Small intestine (tissue), 7 donors: ENCODE results near the gene SERTAD3. TPM values are rescaled to one million over a fixed set of nuclear protein-coding genes. Genes with fewer than 3 reads are reported as not detected.

Experiments
- DNase-seq, 2 donors: peaks; one replicate each; pipeline versions ENCODE4 v3.0.0 to v3.0.0-alpha.2; 2013
- FAIRE-seq: peaks from 2 replicates; lab custom pipeline; 2012; peaks lifted over from hg19 to GRCh38; lab: Jason Lieb, UNC
- H3K27ac ChIP-seq, 3 donors: one replicate each; pipeline ENCODE4 v1.5.1; 2013; ENCODE audit warnings: low read length in 2 of 3, mild to moderate bottlenecking in 2 of 3, control low read depth in 1 of 3, inconsistent platforms in 1 of 3, low read depth in 1 of 3, moderate library complexity in 1 of 3
- H3K27me3 ChIP-seq, 3 donors: one replicate each; pipeline ENCODE4 v1.6.1; 2013; ENCODE audit warnings: low read length in 3 of 3, inconsistent platforms in 1 of 3; ENCODE audit not compliant: control insufficient read depth in 3 of 3, insufficient read depth in 3 of 3
- H3K36me3 ChIP-seq, 3 donors: one replicate each; pipeline ENCODE4 v1.6.1; 2013; ENCODE audit warnings: low read length in 3 of 3, inconsistent platforms in 1 of 3, low read depth in 1 of 3, mild to moderate bottlenecking in 1 of 3, moderate library complexity in 1 of 3; ENCODE audit not compliant: control insufficient read depth in 3 of 3, insufficient read depth in 2 of 3
- H3K4me1 ChIP-seq, 3 donors: one replicate each; pipeline ENCODE4 v1.6.1; 2013; ENCODE audit warnings: low read length in 2 of 3, inconsistent platforms in 1 of 3, low read depth in 1 of 3, mild to moderate bottlenecking in 1 of 3, moderate library complexity in 1 of 3; ENCODE audit not compliant: control insufficient read depth in 3 of 3, insufficient read depth in 2 of 3
- H3K4me3 ChIP-seq, 3 donors: one replicate each; pipeline ENCODE4 v1.5.1; 2013; ENCODE audit warnings: low read length in 3 of 3, control low read depth in 1 of 3, inconsistent platforms in 1 of 3, low read depth in 1 of 3, mild to moderate bottlenecking in 1 of 3, moderate library complexity in 1 of 3
- H3K9me3 ChIP-seq, 2 donors: one replicate each; pipeline ENCODE4 v1.6.1; 2013; ENCODE audit warnings: low read depth in 1 of 2, low read length in 1 of 2; ENCODE audit not compliant: control insufficient read depth in 2 of 2, insufficient read depth in 1 of 2
- WGBS, 3 donors: extraction: QIAGEN DNeasy Blood & Tissue Kit; methylation state at CpG; one replicate each; pipeline ENCODE4 v1.1.7; 2013; 5-methylcytosine and 5-hydroxymethylcytosine counted together
- polyA plus RNA-seq, 4 donors: library from polyadenylated mRNA; stranded (reverse) in 3 of 4; unstranded in 1 of 4; fragments of 200-250 nt in 3 of 4; fragments of 120-200 nt in 1 of 4; gene quantifications; one replicate each; pipeline versions ENCODE4 v1.2.1 to v1.2.3, GENCODE V29; 2013
- donor health status: healthy with polysubstance abuse.
- donor health status: control.
- donor health status: control.
- donor health status: Bipolar disorder and iron deficiency.
- donor health status: healthy.

Gene SERTAD3
- polyA plus RNA-seq, 4 donors: 21.3 to 31.3 (median 28.0) TPM

GRCh38 chr19:40393894-40394815 is 50.0 kb downstream of the SERTAD3 start:
- DNase-seq (no peak), FAIRE-seq (no peak)

GRCh38 chr19:40392894-40393517 is 51.1 kb downstream of the SERTAD3 start:
- Histone ChIP-seq H3K4me1 (peaks cover 0 to 1% (median 0%) of the 10 kb centered on the region in 3 donors), H3K4me3 (no peak overlapping the region), H3K27me3 (no peaks in the 10 kb centered on the region), H3K36me3 (peaks cover 0 to 11% (median 3%) of the 10 kb centered on the region in 3 donors), H3K27ac (no peak overlapping the region), H3K9me3 (no peaks in the 10 kb centered on the region)
- DNase-seq (peak in 1 of 2 donors; percentile 27), FAIRE-seq (no peak)
- 37 to 54% (median 43%) methylated on average over 9 of the region's 9 CpGs for WGBS, 3 donors

More at GRCh38 chr19:40393894-40394815, 50.0 kb downstream of the SERTAD3 start:
- Histone ChIP-seq H3K9me3 (no peaks in the 10 kb centered on the region), H3K27me3 (no peaks in the 10 kb centered on the region), H3K36me3 (peaks cover 0 to 11% (median 3%) of the 10 kb centered on the region in 3 donors), H3K4me1 (peaks cover 0 to 9% (median 2%) of the 10 kb centered on the region in 3 donors), H3K4me3 (no peak overlapping the region), H3K27ac (no peak overlapping the region)
- 86 to 89% (median 88%) methylated on average over 37 to 41 of the region's 41 CpGs for WGBS, 3 donors

- H3K36me3 ChIP-seq: peaks cover 0 to 8% (median 0%) of the 10 kb centered on the region in 3 donors
- FAIRE-seq: no peak
- H3K4me3 ChIP-seq: no peak overlapping the region
- no peaks in the 10 kb centered on the region for H3K4me1 ChIP-seq
- 66 to 74% (median 69%) methylated on average over 8 of the region's 8 CpGs for WGBS, 3 donors
- H3K27ac ChIP-seq: no peak overlapping the region
- no peaks in the 10 kb centered on the region for H3K27me3 ChIP-seq
- no peak for DNase-seq
- H3K9me3 ChIP-seq: no peaks in the 10 kb centered on the region
Observed at GRCh38 chr19:40392123-40392522, 52.0 kb downstream of the SERTAD3 start.

Other genes with a start within 250 kb of the SERTAD3 start
- gene TTC9B, start 226.0 kb downstream of the SERTAD3 start, polyA plus RNA-seq: 1 to 10 TPM in 1 of 4 donors, under 1 TPM in 1, not detected in 2; 0.21 to 2.6 TPM
- gene CCNP, start 217.6 kb downstream of the SERTAD3 start, polyA plus RNA-seq: 1 to 10 TPM in 2 of 4 donors, under 1 TPM in 1, not detected in 1; 0.82 to 1.2 (median 1.1) TPM
- gene AKT2, start 159.0 kb downstream of the SERTAD3 start, polyA plus RNA-seq: 10 to 100 TPM; 19.2 to 97.2 (median 48.5) TPM
- 10 to 100 TPM in 1 of 4 donors, 1 to 10 TPM in 3; 5.1 to 13.2 (median 7.4) TPM for gene C19orf47, start 95.9 kb downstream of the SERTAD3 start, polyA plus RNA-seq
- gene PLD3, start 95.6 kb downstream of the SERTAD3 start, polyA plus RNA-seq: 100 to 1,000 TPM in 2 of 4 donors, 10 to 100 TPM in 2; 48.1 to 314 (median 93.6) TPM
- under 1 TPM in 2 of 4 donors, not detected in 2; 0.07 TPM for gene HIPK4, start 54.2 kb downstream of the SERTAD3 start, polyA plus RNA-seq
- gene PRX, start 31.0 kb downstream of the SERTAD3 start, polyA plus RNA-seq: 1 to 10 TPM in 2 of 4 donors, under 1 TPM in 2; 0.45 to 3.1 (median 1.3) TPM
- 10 to 100 TPM in 3 of 4 donors, 1 to 10 TPM in 1; 8.7 to 29.7 (median 22.6) TPM for gene SERTAD1, start 18.3 kb downstream of the SERTAD3 start, polyA plus RNA-seq
- gene BLVRB, start 21.4 kb upstream of the SERTAD3 start, polyA plus RNA-seq: 100 to 1,000 TPM; 101 to 206 (median 201) TPM
- 1 to 10 TPM in 3 of 4 donors, not detected in 1; 1.1 to 2.0 (median 1.8) TPM for gene SPTBN4, start 22.7 kb upstream of the SERTAD3 start, polyA plus RNA-seq
- gene SHKBP1, start 132.5 kb upstream of the SERTAD3 start, polyA plus RNA-seq: 10 to 100 TPM; 27.0 to 70.3 (median 60.4) TPM
- gene LTBP4, start 157.0 kb upstream of the SERTAD3 start, polyA plus RNA-seq: 100 to 1,000 TPM in 2 of 4 donors, 10 to 100 TPM in 2; 63.3 to 222 (median 116) TPM
- gene NUMBL, start 246.3 kb upstream of the SERTAD3 start, polyA plus RNA-seq: 10 to 100 TPM in 2 of 4 donors, 1 to 10 TPM in 2; 6.2 to 15.6 (median 9.9) TPM